GM19438 (cell line): ENCODE data around the gene ADGRD2.

Experiments
- ATAC-seq: cut with Tn5 transposase; IDR thresholded peaks from one replicate; pipeline ENCODE4 v1.9.1; 2021; ENCODE audit warnings: low read depth; ENCODE audit not compliant: unreplicated experiment

Gene ADGRD2

GRCh38 chr9:124475868-124476690, 25.8 kb downstream of the ADGRD2 start:
- no peak for ATAC-seq

GRCh38 chr9:124477211-124477647, 27.0 kb downstream of the ADGRD2 start:
- ATAC-seq = no peak

GRCh38 chr9:124477648-124478285, 27.5 kb downstream of the ADGRD2 start:
- ATAC-seq = no peak

- no peak for ATAC-seq
Observed at GRCh38 chr9:124478354-124478753, 28.1 kb downstream of the ADGRD2 start.

- ATAC-seq = no peak
Observed at GRCh38 chr9:124479371-124479770, 29.1 kb downstream of the ADGRD2 start.

- no peak for ATAC-seq
Observed at GRCh38 chr9:124479947-124480620, 29.8 kb downstream of the ADGRD2 start.

GRCh38 chr9:124480621-124480981, 30.4 kb downstream of the ADGRD2 start:
- no peak for ATAC-seq

GRCh38 chr9:124481115-124481514, 30.9 kb downstream of the ADGRD2 start:
- ATAC-seq = no peak

GRCh38 chr9:124482431-124483031, 32.3 kb downstream of the ADGRD2 start:
- ATAC-seq = no peak

- ATAC-seq = no peak
Observed at GRCh38 chr9:124483481-124483880, 33.2 kb downstream of the ADGRD2 start.

- no peak for ATAC-seq
Observed at GRCh38 chr9:124485201-124485600, 35.0 kb downstream of the ADGRD2 start.

GRCh38 chr9:124485936-124486335, 35.7 kb downstream of the ADGRD2 start:
- ATAC-seq = no peak

GRCh38 chr9:124486778-124487259, 36.6 kb downstream of the ADGRD2 start:
- ATAC-seq = no peak

GRCh38 chr9:124487260-124488182, 37.3 kb downstream of the ADGRD2 start:
- no peak for ATAC-seq

- no peak for ATAC-seq
Observed at GRCh38 chr9:124488641-124489210, 38.5 kb downstream of the ADGRD2 start.

- no peak for ATAC-seq
Observed at GRCh38 chr9:124489222-124489621, 39.0 kb downstream of the ADGRD2 start.

GRCh38 chr9:124490004-124490403, 39.8 kb downstream of the ADGRD2 start:
- ATAC-seq = no peak

GRCh38 chr9:124491049-124491975, 41.1 kb downstream of the ADGRD2 start:
- no peak for ATAC-seq

- no peak for ATAC-seq
Observed at GRCh38 chr9:124492818-124493217, 42.6 kb downstream of the ADGRD2 start.
